Mesenchymal stem cell (in vitro differentiated cells and primary cell): Measurements from ENCODE around the gene FZD4.
"Not testable (repeated sequence)": the region's sequence is repeated elsewhere in the genome, so short reads cannot be mapped to it uniquely, and the experiment has no call there.

Source experiments
- DNase-seq: peaks from one replicate; pipeline ENCODE4 v3.0.0-alpha.2; 2013
- H2AFZ ChIP-seq: one replicate; pipeline ENCODE4 v1.6.1; 2013; ENCODE audit warnings: low read depth, mild to moderate bottlenecking, control low read depth, inconsistent platforms, low read length, moderate library complexity
- H2AK5ac ChIP-seq: 2 replicates; pipeline ENCODE4 v1.6.1; 2013; ENCODE audit warnings: low read length, moderate library complexity, mild to moderate bottlenecking, inconsistent platforms; ENCODE audit not compliant: severe bottlenecking
- H2BK120ac ChIP-seq: one replicate; pipeline ENCODE4 v1.6.1; 2013; ENCODE audit warnings: low read depth, mild to moderate bottlenecking, inconsistent platforms, low read length, moderate library complexity
- H2BK12ac ChIP-seq, 2 experiments: one replicate each; pipeline ENCODE4 v1.6.1; 2013; ENCODE audit warnings: inconsistent platforms in 2 of 2, low read length in 2 of 2, mild to moderate bottlenecking in 2 of 2, moderate library complexity in 2 of 2, control low read depth in 1 of 2
- H2BK15ac ChIP-seq: one replicate; pipeline ENCODE4 v1.6.1; 2013; ENCODE audit warnings: mild to moderate bottlenecking, low read depth, inconsistent platforms; ENCODE audit not compliant: poor library complexity, severe bottlenecking
- H2BK5ac ChIP-seq: 2 replicates; pipeline ENCODE4 v1.6.1; 2013; ENCODE audit warnings: low read depth, mild to moderate bottlenecking, low read length, control low read depth, inconsistent platforms; ENCODE audit not compliant: poor library complexity, severe bottlenecking
- H3K14ac ChIP-seq, 2 experiments: one replicate each; pipeline ENCODE4 v1.6.1; 2013; ENCODE audit warnings: inconsistent platforms in 2 of 2, low read length in 2 of 2, control low read depth in 1 of 2, mild to moderate bottlenecking in 1 of 2, moderate library complexity in 1 of 2
- H3K18ac ChIP-seq, 2 experiments: one replicate each; pipeline ENCODE4 v1.6.1; 2013; ENCODE audit warnings: inconsistent platforms in 2 of 2, low read length in 2 of 2, control low read depth in 1 of 2, low read depth in 1 of 2, mild to moderate bottlenecking in 1 of 2
- H3K23ac ChIP-seq, 2 experiments: one replicate each; pipeline ENCODE4 v1.6.1; 2013; ENCODE audit warnings: inconsistent platforms in 2 of 2, low read length in 2 of 2, mild to moderate bottlenecking in 2 of 2, moderate library complexity in 2 of 2, control low read depth in 1 of 2
- H3K27ac ChIP-seq: 2 replicates; pipeline ENCODE4 v1.5.1; 2013; ENCODE audit warnings: mild to moderate bottlenecking, moderate library complexity, low read length, control low read depth, inconsistent platforms; ENCODE audit not compliant: poor library complexity, severe bottlenecking
- H3K27me3 ChIP-seq, 2 experiments: 2 replicates each; pipeline versions ENCODE4 v1.6.1 to v1.7.0; 2013; ENCODE audit warnings: low read length in 2 of 2, mild to moderate bottlenecking in 2 of 2, moderate library complexity in 2 of 2, control low read depth in 1 of 2, inconsistent platforms in 1 of 2; ENCODE audit not compliant: control insufficient read depth in 1 of 2, insufficient read depth in 1 of 2
- H3K36me3 ChIP-seq, 2 experiments: 2 replicates each; pipeline versions ENCODE4 v1.6.1 to v1.7.0; 2013; ENCODE audit warnings: low read length in 2 of 2, control low read depth in 1 of 2, inconsistent platforms in 1 of 2, low read depth in 1 of 2, mild to moderate bottlenecking in 1 of 2; ENCODE audit not compliant: insufficient read depth in 2 of 2, control insufficient read depth in 1 of 2
- H3K4ac ChIP-seq, 2 experiments: one replicate each; pipeline ENCODE4 v1.6.1; 2013; ENCODE audit warnings: inconsistent platforms in 2 of 2, low read length in 2 of 2, mild to moderate bottlenecking in 2 of 2, moderate library complexity in 2 of 2, control low read depth in 1 of 2, low read depth in 1 of 2
- H3K4me1 ChIP-seq: 2 replicates; pipeline ENCODE4 v1.6.1; 2013; ENCODE audit warnings: low read depth, low read length, control low read depth; ENCODE audit not compliant: control insufficient read depth, insufficient read depth
- H3K4me2 ChIP-seq: 2 replicates; pipeline ENCODE4 v1.6.1; 2013; ENCODE audit warnings: low read length, mild to moderate bottlenecking, inconsistent platforms; ENCODE audit not compliant: poor library complexity, severe bottlenecking
- H3K4me3 ChIP-seq, 2 experiments: 2 replicates each; pipeline versions ENCODE4 v1.5.1 to v1.7.0; 2013; ENCODE audit warnings: low read length in 2 of 2, mild to moderate bottlenecking in 2 of 2, control low read depth in 1 of 2, low read depth in 1 of 2; ENCODE audit not compliant: insufficient read depth in 1 of 2
- H3K79me1 ChIP-seq: replicated peaks from 2 replicates; pipeline ENCODE4 v1.6.1; 2013; ENCODE audit warnings: mild to moderate bottlenecking, control low read depth, low read length, inconsistent platforms; ENCODE audit not compliant: poor library complexity, severe bottlenecking
- H3K9ac ChIP-seq: 2 replicates; pipeline ENCODE4 v1.7.0; 2013; ENCODE audit warnings: mild to moderate bottlenecking, low read length, moderate library complexity
- H3K9me3 ChIP-seq: 2 replicates; pipeline ENCODE4 v1.7.0; 2013; ENCODE audit warnings: mild to moderate bottlenecking, low read length; ENCODE audit not compliant: control insufficient read depth
- H4K8ac ChIP-seq: one replicate; pipeline ENCODE4 v1.6.1; 2013; ENCODE audit warnings: inconsistent platforms, mild to moderate bottlenecking, low read length, moderate library complexity
- H4K91ac ChIP-seq: one replicate; pipeline ENCODE4 v1.6.1; 2013; ENCODE audit warnings: mild to moderate bottlenecking, low read length, inconsistent platforms
- WGBS: methylation state at CpG from one replicate; pipeline ENCODE4 v1.1.7; 2013; ENCODE audit warnings: mixed read lengths; 5-methylcytosine and 5-hydroxymethylcytosine counted together

FZD4 gene

GRCh38 chr11:86999388-86999787 is 44.2 kb upstream of the FZD4 start:
- Histone ChIP-seq H3K36me3 (no peaks in the 10 kb centered on the region), H3K4me3 (no peak overlapping the region), H3K27ac (no peak overlapping the region)

GRCh38 chr11:86996953-86997570 is 41.9 kb upstream of the FZD4 start:
- Histone ChIP-seq H3K4me3 (no peak overlapping the region), H3K79me1 (no peaks in the 10 kb centered on the region), H2BK120ac (no peak overlapping the region), H3K14ac (no peak overlapping the region), H2AK5ac (no peak overlapping the region), H2BK15ac (no peak overlapping the region), H2BK12ac (no peak overlapping the region), H3K27ac (no peak overlapping the region), H3K23ac (no peak overlapping the region), H3K36me3 (no peaks in the 10 kb centered on the region), H2BK5ac (no peak overlapping the region), H3K9me3 (no peaks in the 10 kb centered on the region), H3K4me1 (no peaks in the 10 kb centered on the region), H3K27me3 (no peaks in the 10 kb centered on the region), H4K8ac (no peak overlapping the region), H3K9ac (no peak overlapping the region), H3K18ac (no peak overlapping the region), H3K4ac (no peak overlapping the region), H3K4me2 (no peak overlapping the region), H4K91ac (no peak overlapping the region), H2AFZ (no peak overlapping the region)
- no peak for DNase-seq
- WGBS = 100% methylated on average over 1 of the region's 1 CpG

More at GRCh38 chr11:86999388-86999787, 44.2 kb upstream of the FZD4 start:
- H2BK15ac ChIP-seq = no peak overlapping the region
- H3K79me1 ChIP-seq = no peaks in the 10 kb centered on the region
- no peak overlapping the region for H4K8ac ChIP-seq
- H3K23ac ChIP-seq = no peak overlapping the region
- no peak overlapping the region for H2AFZ ChIP-seq
- DNase-seq = no peak
- no peak overlapping the region for H3K14ac ChIP-seq
- no peak overlapping the region for H3K4me2 ChIP-seq
- H3K4me1 ChIP-seq = no peaks in the 10 kb centered on the region
- WGBS = 94% methylated on average over 1 of the region's 1 CpG
- H2AK5ac ChIP-seq = no peak overlapping the region
- H2BK120ac ChIP-seq = no peak overlapping the region
- H3K9me3 ChIP-seq = no peaks in the 10 kb centered on the region
- H3K9ac ChIP-seq = no peak overlapping the region
- H3K27me3 ChIP-seq = no peaks in the 10 kb centered on the region
- no peak overlapping the region for H4K91ac ChIP-seq
- H3K4ac ChIP-seq = no peak overlapping the region
- H2BK5ac ChIP-seq = no peak overlapping the region
- no peak overlapping the region for H2BK12ac ChIP-seq
- no peak overlapping the region for H3K18ac ChIP-seq

- Histone ChIP-seq H3K9me3 (no peaks in the 10 kb centered on the region), H3K27ac (no peak overlapping the region), H3K23ac (no peak overlapping the region), H4K8ac (no peak overlapping the region), H2AK5ac (no peak overlapping the region), H3K14ac (no peak overlapping the region), H4K91ac (no peak overlapping the region), H3K27me3 (no peaks in the 10 kb centered on the region), H3K4me3 (no peak overlapping the region), H2AFZ (no peak overlapping the region), H3K9ac (no peak overlapping the region), H2BK5ac (no peak overlapping the region), H3K4me2 (no peak overlapping the region), H3K4ac (no peak overlapping the region), H3K79me1 (no peaks in the 10 kb centered on the region), H3K18ac (no peak overlapping the region), H2BK120ac (no peak overlapping the region), H2BK15ac (no peak overlapping the region), H3K36me3 (no peaks in the 10 kb centered on the region), H3K4me1 (no peaks in the 10 kb centered on the region), H2BK12ac (no peak overlapping the region)
- no peak for DNase-seq
- 92% methylated on average over 3 of the region's 3 CpGs for WGBS
Measured at GRCh38 chr11:86993031-86993430, 37.8 kb upstream of the FZD4 start.

GRCh38 chr11:86992340-86992739 is 37.1 kb upstream of the FZD4 start:
- not testable (repeated sequence) for H2BK5ac ChIP-seq, H2BK12ac ChIP-seq, H3K36me3 ChIP-seq, H3K27me3 ChIP-seq, H3K27ac ChIP-seq, H2AK5ac ChIP-seq, H3K23ac ChIP-seq, H2BK120ac ChIP-seq, H3K4ac ChIP-seq, H3K79me1 ChIP-seq, H2BK15ac ChIP-seq, H3K9ac ChIP-seq, H3K4me3 ChIP-seq, H2AFZ ChIP-seq, H3K14ac ChIP-seq, H3K18ac ChIP-seq, H4K8ac ChIP-seq, H3K4me2 ChIP-seq, H3K4me1 ChIP-seq, H4K91ac ChIP-seq, H3K9me3 ChIP-seq, DNase-seq
- 100% methylated on average over 3 of the region's 4 CpGs for WGBS
